ENCODE results near the gene KRT85. TPM values are rescaled to one million over a fixed set of nuclear protein-coding genes. Genes with fewer than 3 reads are reported as not detected.

KRT85 gene
- total and polyA plus RNA-seq, 10 of the 15 experiments (the other 5 are each of a cell fraction or from before 2014, with no cell fraction given) = 0.05 to 0.18 (median 0.11) TPM; not detected in 6

DNA sequence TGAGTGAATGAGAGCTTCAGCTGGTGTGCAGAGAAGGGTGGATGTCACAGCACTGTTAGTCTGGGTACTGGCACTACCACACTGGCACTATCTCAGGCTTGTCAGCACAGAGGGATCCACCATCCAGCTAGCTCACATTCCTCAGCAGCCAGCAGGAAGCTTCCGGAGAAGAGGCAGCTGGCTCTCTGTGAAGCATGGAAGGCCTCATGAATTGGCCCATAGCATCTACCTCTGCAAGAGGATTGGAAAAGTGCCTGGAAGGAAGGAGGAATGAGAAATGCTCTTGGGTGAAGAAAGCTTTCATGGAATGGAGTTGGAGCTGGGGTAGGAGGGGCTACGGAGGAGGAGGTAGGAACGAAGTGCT is 56.0 kb downstream of the KRT85 start:
- H3K4me2 ChIP-seq (ENCODE audit: control insufficient read depth, insufficient read depth) = no peak overlapping the region
- DNase-seq (ENCODE audit: low read depth, low spot score) (no peak), FAIRE-seq (no peak), ATAC-seq (no peak)
- no TSS peak for BruUV-seq (replicated peaks)
- WGBS (ENCODE audit: insufficient coverage, insufficient replicate concordance, low lambda C conversion rate, missing lambda C conversion rate) = 37% methylated on average over 3 of the region's 3 CpGs
- H3K27ac ChIP-seq (ENCODE audit: control insufficient read depth, insufficient read depth) = no peak overlapping the region
- H3K79me2 ChIP-seq (ENCODE audit: control insufficient read depth, insufficient read depth, low read length) = no peaks in the 10 kb centered on the region
- intact Hi-C loops (cut with micrococcal nuclease; ENCODE audit: unreplicated experiment) (no loop called here), in situ Hi-C loops (cut with MboI) (no loop called here)
- no peak for TF ChIP-seq ZNF24 (IDR thresholded peaks at IDR 0.05)
- TF ChIP-seq MYC (IDR thresholded peaks at IDR 0.05; ENCODE audit: insufficient read depth, insufficient read length, insufficient replicate concordance, low read length, severe bottlenecking) = no peak
- TF ChIP-seq ASH2L (IDR thresholded peaks at IDR 0.05; ENCODE audit: borderline replicate concordance, low read depth) = no peak
- no peak for TF ChIP-seq RUNX3 (IDR thresholded peaks at IDR 0.05; ENCODE audit: low read length)
- no peak for TF ChIP-seq MEF2B (IDR thresholded peaks at IDR 0.05; ENCODE audit: partially characterized antibody, poor library complexity, severe bottlenecking)
- TF ChIP-seq NR2F1 (conservative IDR thresholded peaks at IDR 0.05) = no peak
- no peak overlapping the region for H2AFZ ChIP-seq (ENCODE audit: control insufficient read depth, low read depth, low read length)
- H3K4me3 ChIP-seq = no peak overlapping the region
- RAD21 ChIA-PET (ENCODE audit: unreplicated experiment) = no interaction called here
- H3K9me3 ChIP-seq (replicated peaks; ENCODE audit: control insufficient read depth, insufficient read depth, low read length) = no peaks in the 10 kb centered on the region
- CTCF ChIA-PET = interaction anchor here (0.6 to 3.7 kb wide), 12 partner anchors 14 to 568 kb away, joined by 3 to 18 read pairs (median 4); no protein-coding TSS in a partner anchor
- no peaks in the 10 kb centered on the region for H3K36me3 ChIP-seq (ENCODE audit: control insufficient read depth in 2 of 2, insufficient read depth in 2 of 2, low read length in 1 of 2)
- H3K4me1 ChIP-seq (ENCODE audit: control insufficient read depth, insufficient read depth, low read length) = no peaks in the 10 kb centered on the region
- SMC1A ChIA-PET (ENCODE audit: uncharacterized antibody, unreplicated experiment) = interaction anchor here (1.0 to 2.0 kb wide), 3 partner anchors 12 to 25 kb away, joined by 3 to 7 read pairs (median 3); no protein-coding TSS in a partner anchor
- peaks cover 16 to 18% of the 10 kb centered on the region in 2 experiments; a peak in 3 of 4 replicates for H3K27me3 ChIP-seq (replicated peaks in 1 of 2; ENCODE audit: control insufficient read depth in 2 of 2, insufficient read depth in 2 of 2, low read length in 1 of 2)
- H4K20me1 ChIP-seq (ENCODE audit: control insufficient read depth, insufficient read depth) = no peaks in the 10 kb centered on the region
- H3K9ac ChIP-seq (ENCODE audit: control insufficient read depth, insufficient read depth, low read length) = no peak overlapping the region
- POLR2A ChIA-PET = no interaction called here

DNA sequence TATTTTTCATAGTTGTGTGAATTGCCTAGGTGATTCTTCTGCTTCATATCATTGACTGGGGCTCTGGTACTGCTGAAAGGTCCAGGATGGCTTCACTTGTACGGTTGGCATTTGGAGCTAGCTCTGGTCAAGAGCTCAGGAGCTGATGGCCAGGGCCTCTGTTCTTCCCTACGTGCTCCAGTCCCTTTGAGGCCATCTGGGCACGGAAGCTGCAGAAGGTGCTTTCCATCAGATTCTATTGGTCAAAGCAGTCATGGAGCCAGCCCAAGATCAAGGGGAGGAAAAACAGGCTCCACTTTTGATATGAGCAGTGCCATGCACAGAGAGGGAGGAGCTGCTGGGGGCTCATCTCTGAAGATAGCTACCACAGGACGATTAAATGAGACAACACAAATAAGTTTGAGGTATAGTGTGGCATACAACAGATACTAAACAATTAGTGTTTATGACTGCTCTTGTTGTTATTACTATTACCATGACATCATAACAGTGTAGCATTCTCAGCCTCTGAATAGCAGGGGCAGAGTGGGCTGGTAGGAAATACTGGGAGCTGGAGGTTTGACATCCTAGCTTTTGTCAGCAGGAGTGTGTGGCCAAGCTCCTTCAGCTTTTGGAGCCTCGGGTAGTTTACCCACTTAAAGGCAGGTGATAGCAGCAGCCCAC is 56.5 kb downstream of the KRT85 start:
- H3K4me1 ChIP-seq (ENCODE audit: control insufficient read depth, insufficient read depth, low read length) = no peaks in the 10 kb centered on the region
- no peak overlapping the region for H3K9ac ChIP-seq (ENCODE audit: control insufficient read depth, insufficient read depth, low read length)
- 2% methylated on average over 5 of the region's 5 CpGs for WGBS (ENCODE audit: insufficient coverage, insufficient replicate concordance, low lambda C conversion rate, missing lambda C conversion rate)
- BruUV-seq (replicated peaks) = no TSS peak
- RAD21 ChIA-PET (ENCODE audit: unreplicated experiment) = no interaction called here
- SMC1A ChIA-PET (ENCODE audit: uncharacterized antibody, unreplicated experiment) = interaction anchor here (1.0 to 2.0 kb wide), 3 partner anchors 11 to 85 kb away, joined by 3 to 7 read pairs (median 4); no protein-coding TSS in a partner anchor
- DNase-seq (ENCODE audit: low read depth, low spot score) (no peak), ATAC-seq (no peak), FAIRE-seq (no peak)
- peaks cover 16 to 18% of the 10 kb centered on the region in 2 experiments; a peak in 3 of 4 replicates for H3K27me3 ChIP-seq (replicated peaks in 1 of 2; ENCODE audit: control insufficient read depth in 2 of 2, insufficient read depth in 2 of 2, low read length in 1 of 2)
- POLR2A ChIA-PET = no interaction called here
- H3K27ac ChIP-seq (ENCODE audit: control insufficient read depth, insufficient read depth) = no peak overlapping the region
- CTCF ChIA-PET = interaction anchor here (0.6 to 3.7 kb wide), 10 partner anchors 11 to 569 kb away, joined by 3 to 18 read pairs (median 6); partner anchors contain the start of gene KRT83
- no peak overlapping the region for H2AFZ ChIP-seq (ENCODE audit: control insufficient read depth, low read depth, low read length)
- H4K20me1 ChIP-seq (ENCODE audit: control insufficient read depth, insufficient read depth) = no peaks in the 10 kb centered on the region
- no peaks in the 10 kb centered on the region for H3K9me3 ChIP-seq (replicated peaks; ENCODE audit: control insufficient read depth, insufficient read depth, low read length)
- intact Hi-C loops (cut with micrococcal nuclease; ENCODE audit: unreplicated experiment) (no loop called here), in situ Hi-C loops (cut with MboI) (no loop called here)
- H3K36me3 ChIP-seq (ENCODE audit: control insufficient read depth in 2 of 2, insufficient read depth in 2 of 2, low read length in 1 of 2) = no peaks in the 10 kb centered on the region
- H3K4me3 ChIP-seq = no peak overlapping the region
- H3K4me2 ChIP-seq (ENCODE audit: control insufficient read depth, insufficient read depth) = no peak overlapping the region
- H3K79me2 ChIP-seq (ENCODE audit: control insufficient read depth, insufficient read depth, low read length) = no peaks in the 10 kb centered on the region
- TF ChIP-seq DPF2 (IDR thresholded peaks at IDR 0.05) (no peak), KLF5 (IDR thresholded peaks at IDR 0.05; ENCODE audit: partially characterized antibody) (no peak), TCF12 (IDR thresholded peaks at IDR 0.05; ENCODE audit: low read depth, low read length) (no peak), CREB1 (IDR thresholded peaks at IDR 0.05; ENCODE audit: low read depth) (no peak), ZSCAN29 (IDR thresholded peaks at IDR 0.05) (no peak), BHLHE40 (IDR thresholded peaks at IDR 0.05; ENCODE audit: borderline replicate concordance in 1 of 2, low read depth in 2 of 2, low read length in 1 of 2) (no peak), SP1 (IDR thresholded peaks at IDR 0.05; ENCODE audit: low read depth, low read length) (no peak), STAT1 (conservative IDR thresholded peaks at IDR 0.05) (no peak), CEBPB (IDR thresholded peaks at IDR 0.05; ENCODE audit: borderline replicate concordance in 1 of 2, low read depth in 2 of 2, low read length in 2 of 2) (no peak)
- TF ChIP-seq, protein P1, sequence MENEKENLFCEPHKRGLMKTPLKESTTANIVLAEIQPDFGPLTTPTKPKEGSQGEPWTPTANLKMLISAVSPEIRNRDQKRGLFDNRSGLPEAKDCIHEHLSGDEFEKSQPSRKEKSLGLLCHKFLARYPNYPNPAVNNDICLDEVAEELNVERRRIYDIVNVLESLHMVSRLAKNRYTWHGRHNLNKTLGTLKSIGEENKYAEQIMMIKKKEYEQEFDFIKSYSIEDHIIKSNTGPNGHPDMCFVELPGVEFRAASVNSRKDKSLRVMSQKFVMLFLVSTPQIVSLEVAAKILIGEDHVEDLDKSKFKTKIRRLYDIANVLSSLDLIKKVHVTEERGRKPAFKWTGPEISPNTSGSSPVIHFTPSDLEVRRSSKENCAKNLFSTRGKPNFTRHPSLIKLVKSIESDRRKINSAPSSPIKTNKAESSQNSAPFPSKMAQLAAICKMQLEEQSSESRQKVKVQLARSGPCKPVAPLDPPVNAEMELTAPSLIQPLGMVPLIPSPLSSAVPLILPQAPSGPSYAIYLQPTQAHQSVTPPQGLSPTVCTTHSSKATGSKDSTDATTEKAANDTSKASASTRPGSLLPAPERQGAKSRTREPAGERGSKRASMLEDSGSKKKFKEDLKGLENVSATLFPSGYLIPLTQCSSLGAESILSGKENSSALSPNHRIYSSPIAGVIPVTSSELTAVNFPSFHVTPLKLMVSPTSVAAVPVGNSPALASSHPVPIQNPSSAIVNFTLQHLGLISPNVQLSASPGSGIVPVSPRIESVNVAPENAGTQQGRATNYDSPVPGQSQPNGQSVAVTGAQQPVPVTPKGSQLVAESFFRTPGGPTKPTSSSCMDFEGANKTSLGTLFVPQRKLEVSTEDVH (IDR thresholded peaks at IDR 0.05; ENCODE audit: low read depth, partially characterized antibody) = no peak
